KG1 (cell line): Measurements from ENCODE around the gene CDKAL1.
"Not testable (repeated sequence)": the region's sequence is repeated elsewhere in the genome, so short reads cannot be mapped to it uniquely, and the experiment has no call there.

Experiments
- DNase-seq: peaks from one replicate; lab custom pipeline; 2025; lab: John Stamatoyannopoulos, UW

CDKAL1 gene

DNA sequence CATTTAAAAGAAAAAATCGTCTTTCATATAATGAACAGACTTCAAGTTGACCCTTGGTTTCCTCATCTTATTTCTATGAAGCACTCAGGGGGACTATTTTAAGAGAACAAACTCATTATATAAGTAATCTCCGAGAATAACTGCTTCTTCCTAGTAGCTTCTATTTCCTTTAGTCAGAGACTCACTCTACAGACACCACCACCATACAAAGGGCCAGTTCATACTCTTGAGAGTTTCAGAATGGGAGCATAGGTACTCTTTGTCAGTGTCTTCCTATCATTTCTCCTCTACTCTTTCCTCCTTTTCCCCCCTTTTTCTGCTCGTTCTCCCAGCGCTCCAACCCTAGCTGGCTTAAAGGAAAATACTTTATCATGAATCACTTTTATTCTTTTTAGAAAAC lies 104.9 kb downstream of the CDKAL1 start:
- DNase-seq, result no peak

DNA sequence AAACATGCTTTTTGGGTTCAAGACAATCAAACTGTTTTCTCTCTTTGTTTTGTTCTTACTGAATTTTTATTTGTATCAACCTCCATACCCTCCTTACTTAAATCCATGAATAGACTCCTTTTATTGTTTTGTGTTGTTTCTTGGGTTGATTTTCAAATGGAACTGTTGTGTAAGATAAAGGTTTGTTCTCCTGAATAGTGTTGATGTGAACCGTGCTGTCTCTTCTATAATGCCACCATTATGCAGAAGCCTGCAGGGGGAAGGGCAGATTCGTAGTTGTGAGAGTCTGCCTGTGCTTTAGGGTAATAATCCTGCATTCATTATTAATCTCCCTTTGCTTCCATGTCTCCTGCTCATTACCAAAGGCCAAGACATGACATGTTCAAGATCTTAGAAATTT lies 105.9 kb downstream of the CDKAL1 start:
- no peak for DNase-seq

- no peak for DNase-seq
Measured at GRCh38 chr6:20642441-20642840, 108.2 kb downstream of the CDKAL1 start.

DNA sequence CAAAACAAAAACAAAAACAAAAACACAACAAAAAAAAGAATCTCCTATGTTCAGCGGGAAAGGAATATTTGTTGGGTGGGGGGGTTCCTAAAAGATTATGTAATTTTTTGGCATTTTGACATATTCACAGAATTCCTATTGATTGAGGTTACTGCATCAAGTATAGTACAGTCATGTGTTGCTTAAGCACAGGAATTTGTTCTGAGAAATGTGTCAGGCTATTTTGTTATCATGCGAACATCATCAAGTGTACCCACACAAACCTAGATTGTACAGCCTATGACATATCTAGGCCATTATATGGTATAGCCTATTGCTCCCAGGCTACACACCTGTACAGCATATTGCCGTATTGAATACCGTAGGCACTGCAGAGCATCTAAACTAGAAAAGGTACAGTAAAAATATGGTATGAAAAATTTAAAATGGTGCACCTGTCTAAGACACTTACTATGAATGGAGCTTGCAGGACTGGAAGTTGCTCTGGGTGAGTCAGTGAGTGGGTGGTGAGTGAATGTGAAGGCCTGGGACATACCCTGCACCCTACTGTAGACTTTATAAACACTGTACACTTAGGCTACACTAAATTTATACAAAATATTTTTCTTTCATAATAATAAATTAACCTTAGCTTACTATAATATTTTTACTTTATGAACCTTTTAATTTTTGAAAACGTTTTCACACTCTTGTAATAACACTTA lies 110.6 kb downstream of the CDKAL1 start:
- no peak for DNase-seq

- not testable (repeated sequence) for DNase-seq
Measured at GRCh38 chr6:20645572-20645971, 111.3 kb downstream of the CDKAL1 start.

DNA sequence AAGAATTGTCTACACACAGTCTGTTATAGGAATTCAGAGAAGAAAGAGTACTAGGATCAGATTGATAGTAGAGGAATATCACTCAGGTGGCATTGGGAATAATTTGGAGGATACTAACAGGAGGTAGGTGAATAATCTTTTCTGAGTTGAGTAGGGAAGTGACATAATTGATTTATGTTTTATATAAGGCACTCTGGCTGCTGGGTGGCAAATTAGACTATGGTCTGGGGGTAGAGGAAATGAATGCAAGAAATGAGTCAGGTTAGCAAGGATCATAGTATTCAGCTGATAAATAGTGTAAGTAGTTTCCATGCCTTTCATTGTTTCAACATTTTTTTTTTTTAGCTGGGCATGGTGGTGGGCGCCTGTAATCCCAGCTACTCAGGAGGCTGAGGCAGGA lies 113.3 kb downstream of the CDKAL1 start:
- DNase-seq, result no peak

DNA sequence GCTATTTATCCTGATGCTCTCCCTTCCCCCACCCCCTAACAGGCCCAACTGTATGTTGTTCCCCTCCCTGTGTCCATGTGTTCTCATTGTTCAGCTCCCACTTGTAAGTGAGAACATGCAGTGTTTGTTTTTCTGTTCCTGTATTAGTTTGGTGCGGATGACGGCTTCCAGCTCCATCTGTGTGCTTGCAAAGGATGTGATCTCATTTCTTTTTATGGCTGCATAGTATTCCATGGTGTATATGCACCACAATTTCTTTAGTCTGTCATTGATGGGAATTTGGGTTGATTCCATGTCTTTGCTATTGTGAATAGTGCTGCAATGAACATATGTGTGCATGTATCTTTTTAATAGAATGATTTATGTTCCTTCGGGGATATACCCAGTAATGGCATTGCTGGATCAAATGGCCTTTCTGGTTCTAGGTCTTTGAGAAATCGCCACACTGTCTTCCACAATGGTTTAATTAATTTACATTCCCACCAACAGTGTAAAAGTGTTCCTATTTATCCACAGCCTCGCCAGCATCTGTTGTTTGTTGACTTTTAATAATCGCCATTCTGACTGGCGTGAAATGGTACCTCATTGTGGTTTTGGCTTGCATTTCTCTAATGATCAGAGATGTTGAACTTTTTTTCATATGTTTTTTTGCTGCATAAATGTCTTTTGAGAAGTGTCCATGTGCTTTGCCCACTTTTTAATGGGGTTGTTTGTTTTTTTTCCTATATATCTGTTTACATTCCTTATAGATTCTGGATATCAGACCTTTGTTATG lies 115.6 kb downstream of the CDKAL1 start:
- not testable (repeated sequence) for DNase-seq

DNA sequence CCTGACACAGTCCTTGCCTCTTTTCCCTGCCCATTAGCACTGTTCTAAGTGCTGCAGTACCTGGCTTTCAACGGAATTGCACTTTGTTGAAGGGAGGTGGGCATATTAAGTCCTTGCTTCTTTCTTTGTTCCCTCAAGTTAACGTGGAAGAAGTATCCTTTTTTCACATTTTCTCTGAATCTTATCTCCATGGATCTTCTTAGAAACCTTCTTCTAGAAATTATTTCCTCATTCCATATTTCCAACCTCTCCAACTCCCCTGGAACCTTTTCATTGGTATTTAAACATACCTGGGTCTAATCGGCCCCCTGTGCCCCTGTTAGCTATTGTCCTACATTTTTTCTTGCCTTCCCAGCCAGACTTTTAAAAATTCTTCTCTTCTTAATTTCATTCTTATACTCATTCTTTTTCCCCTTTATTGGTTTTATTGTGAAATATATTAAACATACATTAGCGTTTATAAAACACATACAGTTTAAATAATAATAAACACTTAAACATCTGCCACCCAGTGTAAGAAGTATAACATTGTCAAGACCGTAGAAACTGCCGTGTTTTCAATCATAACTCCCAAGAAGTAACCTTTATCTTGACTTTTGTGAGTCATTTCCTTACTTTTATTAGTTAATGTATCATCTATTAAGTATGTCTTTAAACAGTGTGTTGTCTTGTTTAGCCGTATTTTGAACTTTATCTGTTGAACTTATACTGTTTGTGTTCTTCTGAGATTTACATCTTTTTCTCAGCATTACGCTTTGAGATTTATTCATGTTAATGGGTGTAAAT lies 118.2 kb downstream of the CDKAL1 start:
- DNase-seq, result no peak

GRCh38 chr6:20653085-20653479 lies 118.8 kb downstream of the CDKAL1 start:
- DNase-seq, result no peak

GRCh38 chr6:20655317-20655716 lies 121.1 kb downstream of the CDKAL1 start:
- no peak for DNase-seq

DNA sequence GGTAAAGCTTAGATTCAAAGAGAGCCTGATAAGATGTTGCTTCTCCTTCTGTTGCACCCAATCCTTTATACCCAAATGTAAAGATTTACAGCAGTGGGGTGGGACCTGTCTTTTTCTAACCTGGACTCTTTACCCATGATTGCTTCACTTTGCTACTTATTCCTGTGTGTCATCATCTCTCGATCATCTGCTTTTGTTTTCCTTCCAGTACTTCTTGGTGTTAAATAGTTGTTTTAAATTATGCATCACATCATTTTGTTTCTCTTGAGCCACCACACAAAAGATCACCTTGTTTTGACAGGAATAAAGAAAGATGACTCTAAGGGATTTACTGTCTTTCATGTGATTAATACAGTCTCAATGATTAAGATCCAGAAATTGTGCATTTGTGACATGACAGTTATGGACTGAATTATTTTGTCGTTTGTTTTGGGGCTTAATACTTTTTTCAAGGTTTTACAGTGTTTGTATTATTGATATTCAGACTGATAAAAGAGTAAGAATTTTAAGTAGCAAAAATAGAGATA lies 123.1 kb downstream of the CDKAL1 start:
- DNase-seq, result no peak

DNA sequence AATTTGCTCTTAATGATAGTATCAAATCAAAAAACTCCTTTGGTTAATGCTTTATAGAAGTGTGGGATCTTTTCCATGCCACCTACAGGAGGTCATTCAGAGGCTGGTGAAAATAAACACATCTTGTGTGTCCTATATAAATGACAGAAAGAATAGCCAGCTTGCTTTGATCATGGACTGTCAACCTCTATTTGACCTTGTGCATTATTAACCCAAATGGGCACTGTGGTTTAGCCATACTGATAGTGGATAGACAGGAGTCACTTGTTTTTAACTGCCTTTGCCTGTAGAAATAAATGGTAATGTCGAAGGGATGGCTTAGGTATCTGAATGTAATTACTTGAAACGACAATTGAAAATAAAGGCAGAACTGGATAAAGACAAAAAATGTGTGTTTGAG lies 123.8 kb downstream of the CDKAL1 start:
- DNase-seq, result no peak

DNA sequence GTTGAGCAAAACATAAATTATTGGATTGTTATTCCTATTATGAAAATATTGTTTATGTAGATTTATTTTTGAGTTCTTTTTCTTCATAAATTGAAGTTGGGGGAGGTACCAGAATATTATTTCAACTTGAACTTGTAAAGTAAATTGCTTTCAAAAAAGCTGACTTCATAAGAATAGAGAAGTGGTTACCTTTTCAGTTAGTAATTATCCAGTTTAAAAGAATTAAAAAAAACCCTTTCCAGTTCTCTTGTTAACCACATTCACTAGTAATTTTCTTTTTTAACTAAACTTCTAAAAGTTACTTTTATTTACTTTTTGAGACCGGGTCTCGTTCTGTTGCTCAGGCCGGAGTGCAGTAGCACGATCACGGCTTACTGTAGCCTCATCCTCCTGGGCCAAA lies 124.3 kb downstream of the CDKAL1 start:
- DNase-seq, result no peak

- no peak for DNase-seq
Measured at GRCh38 chr6:20660534-20660933, 126.3 kb downstream of the CDKAL1 start.

DNA sequence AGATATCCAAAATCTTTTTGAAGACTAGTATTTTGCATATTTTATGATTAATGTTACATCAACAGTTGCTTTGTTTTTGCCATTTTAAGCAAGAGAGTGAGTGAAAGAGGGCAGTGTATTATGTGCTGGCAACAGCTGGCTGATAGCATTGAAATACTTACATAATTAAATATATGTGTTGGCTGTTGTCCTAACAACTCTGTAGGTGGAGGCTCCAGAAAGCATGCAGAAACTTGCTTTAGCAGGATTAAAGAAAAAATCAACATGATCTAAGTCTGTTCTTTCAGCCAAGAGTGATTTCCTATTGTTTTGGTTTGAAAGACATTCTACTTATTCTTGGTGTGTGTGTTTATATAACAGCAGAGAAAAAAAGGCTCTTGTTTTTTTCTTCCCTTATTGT lies 127.5 kb downstream of the CDKAL1 start:
- DNase-seq, result no peak

GRCh38 chr6:20664250-20664649 lies 130.0 kb downstream of the CDKAL1 start:
- DNase-seq, result no peak

- DNase-seq, result no peak
Measured at GRCh38 chr6:20665290-20665689, 131.0 kb downstream of the CDKAL1 start.

DNA sequence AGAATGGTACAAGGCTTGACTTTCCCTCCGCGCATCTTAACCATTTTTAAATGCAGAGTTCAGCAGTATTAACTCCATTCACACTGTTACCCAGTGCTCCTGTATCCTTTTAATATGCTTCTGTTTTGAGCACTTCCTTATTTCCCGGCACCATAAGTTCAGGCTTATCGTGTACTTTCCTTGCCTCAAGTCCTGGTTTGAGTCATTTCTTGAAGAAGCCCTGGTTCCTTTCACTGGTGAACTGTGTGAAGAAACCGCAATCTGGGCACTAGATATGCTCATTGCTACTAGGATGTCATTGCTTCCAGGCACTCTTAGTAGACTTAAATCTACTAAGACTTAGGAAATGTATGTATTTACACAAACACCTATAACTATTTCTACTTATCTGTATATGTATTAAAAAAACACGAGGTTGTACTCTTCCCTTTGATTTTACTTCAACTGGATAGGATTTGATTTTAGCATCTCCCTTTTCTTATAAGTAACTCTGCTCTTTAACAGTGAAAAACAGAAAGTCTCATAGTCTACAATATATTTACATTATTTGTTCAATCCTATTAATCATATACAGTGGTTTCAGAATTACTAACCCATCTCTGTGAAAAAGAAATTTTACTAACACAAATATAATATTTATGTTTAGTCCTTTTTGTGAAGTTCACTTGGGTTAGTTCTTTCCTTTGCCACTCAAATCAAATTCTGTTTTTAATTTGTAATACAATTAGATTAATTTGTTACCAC lies 135.5 kb downstream of the CDKAL1 start:
- no peak for DNase-seq

GRCh38 chr6:20670750-20671149 lies 136.5 kb downstream of the CDKAL1 start:
- no peak for DNase-seq

GRCh38 chr6:20672038-20672437 lies 137.8 kb downstream of the CDKAL1 start:
- DNase-seq, result no peak

DNA sequence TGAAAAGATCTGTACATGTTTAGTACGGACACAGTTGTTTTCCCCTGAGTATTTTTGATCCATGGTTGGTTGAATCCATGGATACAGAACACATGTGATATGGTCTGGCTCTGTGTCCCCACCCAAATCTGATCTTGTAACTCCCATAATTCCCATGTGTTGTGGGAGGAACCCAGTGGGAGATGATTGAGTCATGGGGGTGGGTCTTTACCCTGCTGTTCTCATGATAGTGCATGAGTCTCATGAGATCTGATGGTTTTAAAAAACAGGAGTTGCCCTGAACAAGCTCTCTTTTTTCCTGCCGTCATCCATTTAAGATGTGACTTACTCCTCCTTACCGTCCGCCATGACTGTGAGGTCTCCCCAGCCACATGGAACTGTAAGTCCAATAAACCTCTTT lies 139.2 kb downstream of the CDKAL1 start:
- DNase-seq, result no peak

DNA sequence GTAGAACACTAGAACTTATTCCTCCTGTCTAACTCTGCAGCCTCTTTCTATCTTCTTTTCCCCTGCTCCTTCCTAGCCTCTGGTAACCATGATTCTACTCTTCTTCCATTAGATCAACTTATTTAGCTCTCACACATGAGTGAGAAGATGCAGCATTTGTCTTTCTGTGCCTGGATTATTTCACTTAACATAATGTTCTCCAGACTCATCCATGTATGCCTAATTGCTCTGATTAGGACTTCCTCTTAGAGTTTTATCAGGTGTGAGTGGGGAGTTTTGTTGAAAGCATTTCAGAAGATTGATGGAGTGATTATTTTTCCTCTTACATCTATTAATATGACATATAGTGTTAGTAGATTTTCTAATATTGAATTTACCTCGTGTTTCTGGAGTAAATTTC lies 140.4 kb downstream of the CDKAL1 start:
- no peak for DNase-seq
